Stimulated activated CD8-positive, alpha-beta memory T cell treated with anti-CD3 and anti-CD28 coated beads, Interleukin-4, amount 100 ng/mL, for 48 hours (primary cell): Measurements from ENCODE around the gene COL6A2.

Source experiments
- DNase-seq: peaks from one replicate; pipeline ENCODE4 v3.0.0-alpha.2; 2020

The COL6A2 gene

GRCh38 chr21:46116776-46117585 lies 19.1 kb downstream of the COL6A2 start:
- no peak for DNase-seq

DNA sequence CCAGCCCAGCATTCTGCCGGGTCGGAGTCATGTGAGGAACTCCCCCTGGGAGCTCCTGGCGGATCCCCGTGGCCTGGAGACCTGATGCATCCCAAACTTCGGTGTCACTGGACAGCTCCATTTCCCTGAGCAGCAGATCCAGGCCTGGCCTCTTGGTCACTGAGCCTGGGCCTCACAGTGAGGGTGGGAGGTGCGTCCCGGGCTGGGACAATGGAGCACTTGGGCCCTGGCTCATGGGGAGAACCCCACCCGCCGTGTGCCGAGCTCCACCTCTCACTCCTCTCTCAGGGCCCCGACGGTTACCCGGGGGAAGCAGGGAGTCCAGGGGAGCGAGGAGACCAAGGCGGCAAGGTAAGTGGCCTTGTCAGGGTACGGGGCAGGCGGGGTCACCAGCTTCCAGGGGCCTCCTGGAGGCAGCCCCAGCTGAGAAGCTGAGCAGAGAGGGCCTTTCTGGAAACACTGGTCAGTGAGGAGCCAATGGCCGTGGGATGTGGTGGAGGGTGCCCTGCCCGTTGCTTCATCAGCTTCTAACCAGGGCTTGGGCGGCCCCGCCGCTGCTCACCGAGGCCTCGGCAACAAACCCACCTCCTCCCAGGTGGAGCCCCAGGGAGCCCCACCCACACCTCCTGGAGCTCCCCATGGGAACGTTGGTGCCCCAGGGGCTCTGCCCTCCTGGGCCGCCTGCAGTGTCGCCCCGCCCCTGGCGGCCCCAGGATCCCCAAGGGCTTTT lies 19.8 kb downstream of the COL6A2 start:
- DNase-seq: no peak

GRCh38 chr21:46118316-46119143 lies 20.6 kb downstream of the COL6A2 start:
- DNase-seq: no peak

DNA sequence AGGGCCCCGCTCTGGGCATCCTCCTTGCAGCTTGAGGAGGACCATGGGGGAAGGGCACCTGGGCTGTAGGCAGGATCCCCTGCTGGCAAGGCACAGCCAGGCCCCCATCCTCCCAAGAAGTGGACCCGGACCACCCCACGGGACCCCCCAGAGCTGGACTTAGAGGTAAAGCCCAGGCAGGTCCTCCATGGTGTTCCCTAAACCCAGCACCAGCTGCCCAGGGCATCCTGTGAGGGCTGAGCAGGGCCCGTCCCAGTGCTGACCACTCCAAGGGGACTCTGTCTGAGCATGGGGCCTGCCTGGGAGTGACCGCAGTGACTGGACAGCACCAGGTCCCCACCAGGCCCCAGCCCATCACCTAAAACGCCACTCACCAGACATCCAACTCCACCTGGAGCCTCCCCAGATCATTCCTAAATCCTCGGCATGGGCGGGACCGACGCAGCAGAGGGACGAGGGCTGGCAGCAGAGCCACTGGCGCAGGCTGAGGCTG lies 21.3 kb downstream of the COL6A2 start:
- DNase-seq: no peak

GRCh38 chr21:46119637-46120271 lies 21.8 kb downstream of the COL6A2 start:
- no peak for DNase-seq

DNA sequence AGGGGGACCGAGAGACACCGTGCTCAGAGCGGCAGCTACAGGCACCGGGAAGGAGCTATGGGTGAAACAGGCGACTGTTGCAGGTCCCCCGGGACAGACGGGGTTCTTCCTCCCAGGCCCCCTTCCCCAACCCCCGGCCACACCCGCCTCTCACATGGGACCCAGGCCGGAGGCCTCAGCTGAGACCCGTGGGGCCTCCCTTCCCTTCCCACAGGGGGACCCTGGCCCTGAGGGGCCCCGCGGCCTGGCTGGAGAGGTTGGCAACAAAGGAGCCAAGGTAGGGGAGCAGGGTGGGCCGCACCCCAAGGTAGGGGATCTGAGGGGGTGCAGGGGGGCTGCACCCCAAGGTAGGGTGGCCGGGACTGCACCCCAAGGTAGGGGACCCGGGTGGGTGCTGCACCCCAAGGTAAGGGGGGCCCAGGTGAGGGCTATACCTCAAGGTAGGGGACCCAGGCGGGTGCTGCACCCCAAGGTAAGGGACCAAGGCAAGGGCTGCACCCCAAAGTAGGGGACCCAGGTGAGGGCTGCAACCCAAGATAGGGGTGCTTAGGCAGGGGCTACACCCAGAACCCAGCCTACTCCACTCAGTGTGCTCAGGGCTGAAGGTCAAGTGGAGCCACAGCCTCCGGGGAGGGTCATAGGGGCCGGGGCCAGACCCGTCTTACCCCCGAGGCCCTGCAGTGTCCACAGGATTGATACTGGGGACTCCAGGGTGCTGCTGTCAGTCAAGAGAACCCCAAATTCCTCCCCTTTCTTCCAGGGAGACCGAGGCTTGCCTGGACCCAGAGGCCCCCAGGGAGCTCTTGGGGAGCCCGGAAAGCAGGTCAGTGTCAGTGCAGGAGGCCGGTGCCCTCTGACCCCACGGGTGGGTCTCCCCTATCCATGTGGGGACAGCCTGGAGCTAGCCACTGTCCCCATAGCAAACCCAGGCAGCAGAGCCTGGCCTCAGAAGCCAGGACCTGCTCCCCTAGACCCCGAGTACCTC lies 22.7 kb downstream of the COL6A2 start:
- DNase-seq: no peak

DNA sequence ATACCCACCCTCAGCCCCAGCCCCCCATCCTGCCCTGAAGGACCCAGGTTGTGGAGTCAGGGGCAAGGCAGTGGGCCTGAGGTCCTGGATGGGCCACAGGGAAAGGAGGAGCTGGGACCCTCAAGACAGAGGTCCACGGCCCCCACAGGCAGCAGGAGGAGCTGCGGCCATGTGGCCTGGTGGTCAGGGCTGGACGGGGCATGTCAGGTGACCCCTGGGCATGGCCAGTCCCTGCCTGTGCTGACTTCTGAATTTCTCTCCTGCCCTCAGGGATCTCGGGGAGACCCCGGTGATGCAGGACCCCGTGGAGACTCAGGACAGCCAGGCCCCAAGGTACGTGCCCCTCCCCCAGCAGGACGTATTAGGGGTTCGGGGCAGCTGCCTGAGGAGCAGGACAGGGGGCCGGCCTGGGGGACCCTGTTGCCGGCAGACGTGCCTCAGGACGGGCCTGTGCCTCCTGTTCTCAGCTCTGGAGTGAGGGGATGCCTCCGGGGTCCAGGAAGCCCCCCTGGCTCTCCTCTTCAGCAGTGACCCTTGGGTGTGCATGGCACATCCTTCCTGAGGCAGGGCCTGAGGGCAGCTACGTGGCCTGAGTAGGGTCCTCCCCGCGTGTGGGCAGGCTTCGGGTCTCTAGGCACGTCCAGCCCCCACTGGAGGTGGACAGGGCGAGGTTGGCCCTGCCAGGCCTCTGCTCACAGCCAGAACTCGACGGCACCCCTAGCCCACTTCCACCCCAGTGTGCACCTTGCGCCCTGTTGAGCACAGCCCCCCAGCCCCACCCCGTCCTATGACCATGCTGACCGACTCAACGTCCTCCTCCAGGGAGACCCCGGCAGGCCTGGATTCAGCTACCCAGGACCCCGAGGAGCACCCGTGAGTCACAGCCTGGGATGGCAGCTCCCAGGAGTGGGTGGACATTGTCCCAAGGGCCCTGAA lies 23.6 kb downstream of the COL6A2 start:
- DNase-seq: no peak

DNA sequence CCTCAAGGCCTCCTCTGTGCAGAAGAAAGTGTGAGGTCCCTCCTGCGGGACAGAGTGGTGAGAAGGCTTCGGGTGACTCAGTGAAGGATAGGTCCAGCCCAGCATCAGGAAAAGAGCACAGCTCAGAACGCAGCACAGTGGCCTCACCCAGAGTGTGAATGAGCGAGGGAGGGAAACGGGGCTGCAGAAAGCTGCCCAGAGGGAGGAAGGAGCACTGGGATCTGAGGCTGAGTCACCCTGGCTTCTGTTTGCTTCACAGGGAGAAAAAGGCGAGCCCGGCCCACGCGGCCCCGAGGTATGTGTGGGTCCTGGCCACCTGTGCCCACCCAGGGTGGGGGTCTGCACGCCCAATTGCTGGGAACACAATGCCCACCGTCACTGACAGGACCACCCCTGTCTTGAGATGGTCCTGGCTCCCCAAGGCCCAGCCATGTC lies 24.3 kb downstream of the COL6A2 start:
- DNase-seq: no peak

DNA sequence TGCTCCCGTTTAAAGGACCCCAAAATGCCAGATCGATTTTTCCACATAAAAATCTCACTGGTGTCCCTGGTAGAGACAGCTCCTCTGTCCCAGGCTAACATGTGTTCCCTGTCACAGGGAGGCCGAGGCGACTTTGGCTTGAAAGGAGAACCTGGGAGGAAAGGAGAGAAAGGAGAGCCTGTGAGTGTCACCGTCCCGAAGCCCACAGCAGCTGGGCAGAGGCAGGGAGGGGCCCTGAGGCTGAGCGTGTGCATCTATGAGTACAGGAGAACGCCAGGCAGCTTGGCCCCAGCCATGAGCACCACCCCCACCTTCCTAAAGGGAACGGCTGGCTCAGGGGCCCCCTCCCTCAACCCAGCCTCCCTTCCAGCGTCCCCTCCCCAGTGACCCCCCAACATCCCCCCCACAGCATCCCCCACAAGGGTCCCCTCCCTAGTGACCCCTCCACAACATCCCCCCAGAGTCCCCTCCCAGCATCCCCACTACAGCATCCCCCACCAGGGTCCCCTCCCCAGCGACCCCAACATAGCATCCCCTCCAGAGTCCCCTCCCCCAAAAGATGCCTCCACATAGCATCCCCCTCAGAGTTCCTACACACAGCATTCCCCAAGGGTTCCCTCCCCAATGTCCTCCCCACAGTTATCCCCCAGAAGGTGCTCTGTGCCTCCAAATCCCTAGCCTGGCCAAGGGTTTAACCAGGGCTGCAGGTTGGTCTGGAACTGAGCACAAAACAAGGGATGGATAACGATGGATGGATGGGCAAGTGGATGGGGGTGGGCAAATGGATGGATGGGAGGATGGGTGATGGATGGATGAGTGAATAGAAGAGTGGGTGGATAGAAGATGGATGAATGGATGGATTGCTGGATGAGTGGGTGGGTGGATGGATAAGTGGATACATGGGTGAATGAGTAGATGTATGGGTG lies 25.1 kb downstream of the COL6A2 start:
- DNase-seq: no peak

DNA sequence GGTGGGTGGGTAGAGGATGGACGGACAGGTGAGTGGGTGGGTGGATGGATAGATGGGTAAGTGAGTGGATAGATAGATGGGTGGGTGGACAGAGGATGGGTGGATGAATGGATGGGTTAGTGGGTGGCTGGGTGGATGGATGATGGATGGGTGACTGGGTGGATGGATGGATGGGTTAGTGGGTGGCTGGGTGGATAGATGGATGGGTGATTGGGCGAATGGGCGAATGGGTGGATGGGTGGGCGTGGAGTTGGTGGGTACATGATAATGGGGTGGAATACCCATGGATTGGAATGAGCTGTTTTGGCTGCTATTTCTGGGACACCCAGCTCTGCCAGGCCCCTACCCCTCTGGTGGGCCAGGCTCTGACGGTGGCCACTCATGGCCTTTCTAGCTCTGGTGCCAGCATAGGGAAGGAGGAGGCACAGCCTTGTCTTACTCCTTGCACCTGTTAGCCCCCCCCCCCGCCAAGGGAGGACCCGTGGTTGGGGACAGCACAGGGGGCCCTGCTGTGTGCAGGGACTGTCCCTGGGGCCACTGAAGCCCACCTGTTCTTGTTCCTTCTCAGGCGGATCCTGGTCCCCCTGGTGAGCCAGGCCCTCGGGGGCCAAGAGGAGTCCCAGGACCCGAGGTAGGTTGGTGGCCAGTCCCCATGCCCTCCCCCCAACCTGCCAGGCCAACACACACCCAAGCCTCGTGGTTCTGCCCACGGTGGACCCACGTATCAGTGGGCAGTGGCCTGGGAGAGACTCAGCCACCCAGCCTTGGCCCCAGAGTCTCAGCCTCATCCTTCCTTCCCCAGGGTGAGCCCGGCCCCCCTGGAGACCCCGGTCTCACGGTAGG lies 26.4 kb downstream of the COL6A2 start:
- DNase-seq: no peak

DNA sequence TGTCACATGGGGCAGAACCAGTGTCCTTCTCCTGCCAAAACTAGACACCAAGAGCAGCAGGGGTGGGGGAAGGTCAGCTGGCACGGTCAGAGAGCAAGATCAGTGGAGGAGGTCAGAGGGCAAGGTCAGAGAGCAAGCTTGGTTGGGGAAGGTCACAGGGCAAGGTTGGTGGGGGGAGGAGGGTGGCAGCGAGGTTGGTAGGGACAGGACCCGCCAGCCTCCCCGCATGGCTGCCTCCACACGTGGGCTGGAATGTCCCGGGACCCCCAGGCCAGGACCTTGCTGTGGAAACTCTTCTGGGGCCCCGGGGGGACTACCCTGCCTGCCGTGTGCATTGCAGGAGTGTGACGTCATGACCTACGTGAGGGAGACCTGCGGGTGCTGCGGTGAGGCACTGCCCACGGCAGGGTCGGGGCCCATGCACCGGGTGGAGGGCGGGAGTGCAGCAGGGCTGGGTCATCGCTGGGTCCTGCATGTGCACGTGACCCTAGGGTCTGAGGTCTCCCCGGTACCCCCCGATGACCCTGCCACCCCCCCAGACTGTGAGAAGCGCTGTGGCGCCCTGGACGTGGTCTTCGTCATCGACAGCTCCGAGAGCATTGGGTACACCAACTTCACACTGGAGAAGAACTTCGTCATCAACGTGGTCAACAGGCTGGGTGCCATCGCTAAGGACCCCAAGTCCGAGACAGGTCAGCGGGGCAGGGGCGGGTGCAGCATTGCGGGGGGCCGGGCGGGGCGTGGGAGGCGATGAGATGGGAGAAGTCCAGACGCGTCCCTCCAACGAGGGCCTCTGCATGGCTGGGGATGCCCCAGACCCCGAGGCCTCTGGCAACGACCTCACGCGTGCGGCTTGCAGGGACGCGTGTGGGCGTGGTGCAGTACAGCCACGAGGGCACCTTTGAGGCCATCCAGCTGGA lies 27.3 kb downstream of the COL6A2 start:
- no peak for DNase-seq

DNA sequence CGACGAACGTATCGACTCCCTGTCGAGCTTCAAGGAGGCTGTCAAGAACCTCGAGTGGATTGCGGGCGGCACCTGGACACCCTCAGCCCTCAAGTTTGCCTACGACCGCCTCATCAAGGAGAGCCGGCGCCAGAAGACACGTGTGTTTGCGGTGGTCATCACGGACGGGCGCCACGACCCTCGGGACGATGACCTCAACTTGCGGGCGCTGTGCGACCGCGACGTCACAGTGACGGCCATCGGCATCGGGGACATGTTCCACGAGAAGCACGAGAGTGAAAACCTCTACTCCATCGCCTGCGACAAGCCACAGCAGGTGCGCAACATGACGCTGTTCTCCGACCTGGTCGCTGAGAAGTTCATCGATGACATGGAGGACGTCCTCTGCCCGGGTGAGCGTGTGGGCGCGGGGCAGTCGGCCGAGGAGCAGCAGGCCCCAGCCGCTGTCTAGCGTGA lies 28.0 kb downstream of the COL6A2 start:
- no peak for DNase-seq

- no peak for DNase-seq
Measured at GRCh38 chr21:46126309-46127238, 28.7 kb downstream of the COL6A2 start.

- no peak for DNase-seq
Measured at GRCh38 chr21:46127239-46128105, 29.6 kb downstream of the COL6A2 start.
